HG02759 (cell line): ENCODE data around the gene DGKI.
A peak's percentile ranks its signal among the peaks of the same experiment; 100 is the strongest.

Experiments
- ATAC-seq: cut with Tn5 transposase; IDR thresholded peaks from one replicate; pipeline ENCODE4 v1.9.1; 2021; ENCODE audit warnings: mild to moderate bottlenecking, moderate library complexity; ENCODE audit not compliant: unreplicated experiment

Gene DGKI

DNA sequence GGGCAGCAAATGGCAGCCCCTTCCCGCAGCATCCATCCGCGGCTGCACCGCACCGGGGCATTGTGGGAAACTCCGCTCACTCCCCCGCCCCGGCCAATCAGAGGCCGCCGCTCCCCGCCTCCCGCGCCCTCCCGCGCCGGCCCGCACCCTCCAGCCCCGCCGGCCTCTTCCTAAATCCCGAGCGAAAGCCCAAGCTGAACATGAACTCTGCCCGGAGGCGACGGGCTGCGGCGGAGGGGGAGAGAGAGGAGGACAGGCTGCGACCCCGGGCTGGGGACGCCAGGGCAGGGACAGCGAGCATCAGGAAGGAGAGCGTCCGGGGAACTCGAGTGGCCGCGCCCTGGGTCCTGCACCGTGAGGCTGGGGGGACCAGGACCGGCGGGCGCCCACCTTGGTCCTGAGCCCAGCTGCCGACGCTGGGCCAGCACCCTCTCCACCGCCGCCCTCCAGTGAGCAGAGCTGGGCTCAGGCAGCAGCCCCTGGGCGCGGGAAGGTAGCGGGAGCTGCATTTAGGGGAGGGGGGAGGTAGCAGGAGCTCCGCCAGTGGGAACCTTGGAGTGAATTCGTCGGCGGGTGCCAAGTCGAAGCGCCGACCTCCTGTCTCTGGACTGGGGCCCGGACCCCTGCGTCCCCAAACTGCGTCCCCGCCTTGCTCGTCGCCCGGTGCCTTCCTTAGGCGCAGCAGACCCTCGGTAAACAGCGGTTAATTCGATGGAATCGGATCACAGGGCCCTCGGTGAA, at the start of gene DGKI:
Gene DGKI (minus strand): TSS at position 148 of the 741 bp plus-strand sequence.
- peak; percentile 62 for ATAC-seq

DNA sequence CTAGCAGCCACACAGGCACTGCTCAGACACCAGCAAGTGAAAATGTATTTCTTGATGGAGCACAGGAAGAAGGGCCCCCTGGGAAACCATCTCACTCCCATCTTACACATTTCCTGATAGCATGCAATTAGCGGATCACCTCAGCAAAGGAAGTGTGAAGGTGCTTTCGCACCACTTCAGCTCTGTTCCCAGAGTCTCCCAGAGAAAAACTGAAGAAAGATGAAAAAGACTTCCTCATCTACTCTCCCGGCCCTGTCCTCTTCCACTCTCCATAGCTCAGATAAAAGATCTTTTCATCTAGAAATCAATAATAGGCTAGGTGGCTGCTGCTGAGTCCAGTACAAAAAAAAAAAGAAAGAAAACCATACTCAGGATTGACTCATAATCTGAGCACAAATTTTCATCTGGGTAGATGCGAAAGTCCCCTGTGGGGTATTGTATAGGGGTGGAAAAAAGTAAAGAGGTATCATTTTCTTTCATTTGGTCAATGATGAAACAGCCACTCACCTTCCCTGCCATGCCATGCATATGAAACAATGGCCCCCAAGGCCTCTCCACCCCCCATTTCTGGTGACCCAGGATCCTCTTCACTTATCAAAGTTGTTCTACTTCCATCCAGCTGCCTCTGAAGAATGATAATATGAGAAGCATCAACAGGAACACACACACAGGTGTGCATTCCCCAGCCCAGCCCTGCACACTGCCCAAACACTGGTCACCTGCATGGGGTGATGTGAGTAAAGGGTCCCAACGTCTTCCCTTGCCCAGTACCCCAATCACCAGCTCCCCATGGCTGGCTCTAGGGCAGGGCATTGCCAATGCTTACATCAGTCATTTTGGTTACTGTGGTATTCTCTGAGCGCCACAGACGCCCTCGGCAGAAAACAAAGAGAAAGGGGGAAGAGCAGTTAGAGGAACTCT, 48.8 kb upstream of the DGKI start:
- peak; percentile 63 for ATAC-seq

DNA sequence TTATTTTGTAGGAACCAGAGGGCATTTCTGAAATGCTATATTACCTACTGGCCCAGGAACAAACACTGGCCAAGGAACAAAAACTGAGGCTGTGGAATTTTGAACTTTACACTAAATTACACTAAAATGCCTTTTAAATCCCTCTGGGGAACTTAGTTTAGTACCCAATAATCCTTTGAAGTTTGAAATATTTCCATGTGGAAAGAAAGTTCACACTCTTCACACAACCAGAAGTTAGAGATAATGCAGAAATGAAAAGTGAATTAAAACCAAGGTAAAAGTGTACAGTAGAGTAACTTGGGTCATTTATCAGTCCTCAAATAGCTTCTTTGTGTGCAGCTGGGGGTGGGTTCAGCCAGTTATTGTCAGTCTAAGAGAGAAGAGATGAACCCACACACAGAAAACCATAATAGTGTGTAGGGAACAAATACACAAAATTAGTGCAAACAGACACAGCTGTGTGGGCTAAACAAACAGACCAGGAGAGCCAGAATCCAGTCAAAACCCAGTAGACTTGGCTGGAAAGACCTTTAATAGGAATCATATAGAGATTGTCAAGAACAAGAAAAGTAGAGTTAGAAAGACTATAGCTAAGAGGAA, 46.5 kb upstream of the DGKI start:
- no peak for ATAC-seq

DNA sequence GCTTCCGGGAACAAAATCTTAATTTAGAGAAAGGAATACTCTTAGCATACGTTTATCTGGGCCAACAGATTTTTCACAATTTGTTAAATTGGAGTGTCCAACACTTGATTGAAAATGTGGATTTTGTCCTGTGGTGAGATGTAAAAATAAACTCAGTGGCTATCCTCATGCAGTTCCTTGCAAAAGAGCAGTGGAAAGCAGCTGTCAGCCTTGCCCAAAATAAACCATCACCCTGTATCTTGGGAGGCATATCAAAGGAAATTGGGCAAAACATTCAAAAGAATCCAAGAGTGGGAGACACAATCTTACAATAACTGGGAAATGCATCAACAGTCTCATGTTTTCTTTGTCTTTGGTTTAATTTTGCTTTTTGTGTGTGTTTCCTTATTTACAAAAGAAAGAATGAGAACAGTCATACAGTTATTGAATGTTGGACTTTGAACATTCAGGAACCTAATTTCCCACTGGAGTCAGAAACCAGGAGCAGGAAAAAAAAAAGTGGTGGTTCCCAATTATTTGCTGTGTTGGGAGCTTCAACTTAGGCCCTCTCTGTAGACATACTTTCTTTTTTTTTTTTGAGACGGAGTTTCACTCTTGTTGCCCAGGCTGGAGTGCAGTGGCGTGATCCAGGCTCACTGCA, 44.4 kb upstream of the DGKI start:
- ATAC-seq, result no peak

DNA sequence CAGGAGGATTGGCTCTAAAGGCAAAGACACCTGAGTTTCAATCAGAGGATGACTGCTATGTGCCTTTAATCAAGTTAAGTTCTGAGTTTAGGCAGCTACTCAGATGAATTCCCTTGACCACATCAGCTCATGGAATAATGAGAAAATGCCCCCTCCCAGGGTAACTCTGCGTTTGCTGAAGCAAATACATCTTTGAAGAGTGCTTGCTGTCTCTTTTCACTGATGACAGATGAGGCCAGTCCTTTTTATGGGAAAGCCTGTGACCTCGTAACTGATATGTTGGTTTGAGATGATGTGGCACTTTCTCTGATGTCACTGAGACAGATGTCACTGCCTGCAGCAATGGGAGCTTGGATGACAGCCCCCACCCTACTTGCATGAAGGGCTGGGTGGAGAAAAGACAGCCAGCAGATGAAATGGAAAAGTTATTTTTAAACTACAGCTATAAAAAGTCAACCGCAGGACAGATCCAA, 43.7 kb upstream of the DGKI start:
- no peak for ATAC-seq

DNA sequence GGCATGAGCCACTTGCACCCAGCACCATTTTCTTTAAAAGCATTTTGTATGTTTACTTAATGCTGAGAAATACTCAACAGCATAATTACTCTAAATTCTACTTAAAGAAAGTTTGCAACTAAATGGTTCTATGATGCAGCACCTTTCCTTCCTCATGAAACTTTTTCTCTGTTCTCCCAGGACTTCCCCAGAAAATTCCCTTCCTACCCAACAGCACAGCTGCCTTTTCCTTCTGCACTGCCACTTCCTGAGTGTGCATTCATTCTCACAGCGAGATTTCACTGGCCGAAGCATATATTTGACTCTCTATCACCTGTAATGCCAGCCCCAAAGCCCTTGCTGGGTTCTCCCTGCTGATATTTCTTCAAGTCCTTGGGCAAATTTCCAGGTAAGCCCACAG, 41.5 kb upstream of the DGKI start:
- no peak for ATAC-seq

DNA sequence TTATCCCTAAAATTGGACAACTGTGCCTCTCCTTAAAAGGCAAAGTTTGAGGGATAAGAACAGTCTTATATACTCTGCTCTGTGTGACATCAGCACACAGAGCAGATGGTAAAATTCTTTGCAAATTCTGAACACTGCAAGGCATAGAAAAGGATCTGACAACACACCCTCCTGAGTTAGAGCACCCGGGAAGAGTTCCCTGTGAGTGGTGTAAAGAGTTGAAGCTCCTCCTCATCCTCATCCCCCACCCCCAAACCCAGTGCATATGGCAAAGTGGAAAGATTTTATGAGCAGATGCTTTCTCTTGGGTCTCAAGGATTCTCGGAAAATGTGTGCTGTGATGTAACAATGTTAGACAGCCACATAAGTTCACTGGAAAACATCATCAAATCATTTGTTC, 40.0 kb upstream of the DGKI start:
- ATAC-seq, result no peak

DNA sequence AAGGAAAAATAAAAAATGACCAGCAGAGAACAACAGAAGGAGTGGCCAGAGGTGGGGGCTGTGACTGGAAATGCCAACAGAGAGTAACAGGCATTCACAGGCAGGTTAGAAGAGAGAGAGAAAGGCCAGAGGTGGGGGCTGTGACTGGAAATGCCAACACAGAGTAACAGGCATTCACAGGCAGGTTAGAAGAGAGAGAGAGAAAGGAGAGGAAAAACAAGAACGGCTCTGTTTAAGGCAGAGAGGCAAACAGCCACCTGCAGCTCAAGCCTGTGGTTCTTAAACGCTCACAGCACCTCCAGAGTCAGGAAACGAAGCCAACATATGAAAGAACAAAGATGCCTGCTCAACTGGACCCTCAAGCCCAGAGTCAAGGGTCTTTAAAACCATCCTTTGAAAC, 39.5 kb upstream of the DGKI start:
- no peak for ATAC-seq

DNA sequence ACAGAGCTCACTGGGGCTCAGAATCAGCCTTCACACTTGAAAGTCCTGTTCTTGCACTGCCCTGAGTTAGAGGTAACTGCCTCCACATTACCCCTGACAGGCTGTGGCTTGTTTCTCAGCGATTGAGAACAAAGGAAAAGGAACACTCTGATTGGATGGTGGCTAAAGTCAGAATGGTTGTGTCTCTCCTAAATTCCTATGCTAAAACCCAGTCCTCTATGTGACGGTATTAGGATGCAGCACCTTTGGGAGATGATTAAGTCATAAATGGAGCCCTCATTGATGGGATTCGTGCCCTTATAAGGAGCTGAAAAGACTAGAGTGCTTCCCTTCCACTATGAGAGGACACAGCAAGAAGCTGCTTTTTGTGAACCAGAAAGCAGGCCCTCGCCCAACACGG, 38.9 kb upstream of the DGKI start:
- no peak for ATAC-seq

DNA sequence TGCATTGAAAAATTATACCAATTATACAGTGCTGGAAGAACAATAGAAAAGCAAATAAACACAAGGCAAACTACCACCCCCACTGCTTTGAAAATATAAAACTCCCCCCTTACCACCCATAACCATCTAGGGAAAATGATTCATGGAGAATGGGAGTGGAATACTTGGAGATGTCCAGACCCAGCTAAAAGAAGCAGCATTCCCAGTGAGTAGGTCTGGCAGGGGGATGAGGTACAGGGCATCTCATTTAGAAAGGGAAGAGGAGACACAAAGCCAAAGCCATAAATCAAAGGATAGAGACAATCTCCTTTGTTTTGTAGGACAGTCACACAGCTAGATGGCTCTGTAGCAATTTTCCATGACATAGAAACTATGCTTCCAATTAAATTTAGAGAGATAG, 36.0 kb upstream of the DGKI start:
- ATAC-seq, result no peak

DNA sequence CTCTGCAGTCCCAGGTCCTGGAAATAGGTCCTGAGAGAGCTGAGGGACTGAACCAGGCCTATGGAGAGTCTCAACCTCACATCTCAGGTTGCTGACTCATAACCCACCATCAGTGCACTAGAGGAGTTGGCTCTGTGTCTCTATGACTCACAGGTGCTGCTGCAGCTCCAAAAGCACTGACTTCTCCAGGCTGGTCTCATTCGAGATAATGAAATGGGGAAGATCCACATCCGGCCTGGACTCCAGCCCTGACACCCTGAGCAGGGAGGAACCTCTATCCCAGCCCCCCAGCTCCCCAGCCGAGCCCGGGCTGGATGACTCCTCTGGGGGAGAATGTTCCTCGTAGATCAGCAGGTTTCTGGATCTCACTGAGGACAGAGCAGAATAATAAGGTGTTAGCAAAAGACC, 35.5 kb upstream of the DGKI start:
- peak; percentile 94 for ATAC-seq

DNA sequence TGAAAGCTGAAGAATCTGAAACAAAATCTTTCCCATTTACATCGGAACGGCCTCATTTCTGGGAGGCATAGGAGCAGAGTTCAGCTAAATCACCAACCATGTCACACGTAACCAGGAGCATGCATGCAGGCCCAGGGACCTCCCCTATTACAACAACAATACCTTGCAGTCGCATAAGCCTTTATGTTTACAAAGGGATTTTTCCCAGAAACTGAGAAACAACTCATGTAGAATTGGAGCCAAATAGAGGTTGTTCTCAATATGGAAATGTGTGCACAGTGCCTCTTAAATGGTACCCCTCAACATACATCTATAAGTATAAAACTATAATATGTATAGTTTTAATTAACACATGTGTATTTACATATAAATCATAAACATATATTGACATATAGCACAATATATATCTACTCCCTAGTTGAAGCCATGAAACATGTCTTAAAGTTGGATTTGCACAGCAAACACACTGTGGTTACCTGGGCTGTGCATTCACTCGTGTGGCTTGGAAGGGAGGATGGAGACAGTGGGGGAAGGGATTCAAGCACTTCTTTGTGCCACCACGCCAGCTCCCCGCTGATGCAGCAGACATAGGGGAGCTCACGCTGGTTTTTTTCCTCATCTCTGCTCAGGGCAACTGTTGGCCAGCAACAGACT, 35.0 kb upstream of the DGKI start:
- ATAC-seq, result no peak

DNA sequence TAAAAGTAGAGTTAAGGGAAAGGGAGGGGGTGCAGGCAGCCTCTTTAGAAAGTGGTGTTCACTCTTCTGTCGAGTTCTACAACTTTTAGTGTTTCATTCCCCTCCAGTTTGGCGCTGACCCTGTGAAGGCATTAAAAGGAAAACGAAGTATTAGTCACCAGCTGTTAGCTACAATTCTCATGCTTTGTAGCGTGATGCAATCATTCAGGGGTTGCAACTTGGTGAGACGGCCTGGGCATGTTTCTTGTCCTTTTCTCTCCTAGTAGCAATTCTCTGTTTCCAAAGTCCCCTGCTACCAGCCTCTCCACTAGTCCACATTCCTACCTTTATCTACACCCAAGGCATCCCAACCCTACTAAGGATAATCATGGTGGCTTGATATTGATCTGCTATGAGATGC, 33.7 kb upstream of the DGKI start:
- ATAC-seq, result no peak

DNA sequence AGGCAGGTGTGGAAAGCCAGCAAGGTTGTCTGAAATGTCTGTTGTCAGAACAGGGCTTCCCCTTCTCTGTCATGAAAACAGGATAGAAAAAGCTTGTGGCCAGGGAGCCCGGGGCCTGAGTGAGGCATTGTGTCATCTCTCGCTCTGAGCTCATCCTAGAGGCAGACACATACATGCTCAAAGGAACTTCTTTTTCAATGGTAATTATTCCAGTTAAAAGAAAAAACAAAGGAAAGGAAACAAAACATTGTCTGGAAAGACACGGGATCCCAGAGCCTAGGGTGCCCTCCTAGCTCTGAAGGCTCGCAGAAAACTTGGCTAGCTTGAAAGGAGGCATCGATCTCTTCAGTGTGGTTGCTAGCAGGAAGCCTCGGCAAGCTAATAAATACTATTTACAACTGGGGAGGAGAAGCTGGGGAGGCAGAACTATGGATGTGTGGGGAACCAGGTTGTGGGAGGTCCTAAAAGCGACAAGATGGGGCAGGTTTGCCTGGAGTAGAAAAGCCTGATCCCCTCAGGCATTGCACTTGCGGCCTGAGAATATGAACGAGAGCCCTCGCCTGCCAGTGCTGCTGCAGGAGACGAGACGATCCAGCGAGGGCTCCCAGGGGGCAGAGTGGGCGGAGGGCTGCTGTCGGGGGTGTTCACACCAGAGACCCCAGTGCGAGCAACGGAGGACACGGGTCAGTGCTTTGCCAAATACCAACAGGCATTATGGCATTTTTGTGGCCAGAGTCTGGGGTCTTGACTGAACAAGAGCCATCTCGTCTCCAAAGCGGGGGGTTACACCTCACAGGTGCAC, 32.8 kb upstream of the DGKI start:
- no peak for ATAC-seq

DNA sequence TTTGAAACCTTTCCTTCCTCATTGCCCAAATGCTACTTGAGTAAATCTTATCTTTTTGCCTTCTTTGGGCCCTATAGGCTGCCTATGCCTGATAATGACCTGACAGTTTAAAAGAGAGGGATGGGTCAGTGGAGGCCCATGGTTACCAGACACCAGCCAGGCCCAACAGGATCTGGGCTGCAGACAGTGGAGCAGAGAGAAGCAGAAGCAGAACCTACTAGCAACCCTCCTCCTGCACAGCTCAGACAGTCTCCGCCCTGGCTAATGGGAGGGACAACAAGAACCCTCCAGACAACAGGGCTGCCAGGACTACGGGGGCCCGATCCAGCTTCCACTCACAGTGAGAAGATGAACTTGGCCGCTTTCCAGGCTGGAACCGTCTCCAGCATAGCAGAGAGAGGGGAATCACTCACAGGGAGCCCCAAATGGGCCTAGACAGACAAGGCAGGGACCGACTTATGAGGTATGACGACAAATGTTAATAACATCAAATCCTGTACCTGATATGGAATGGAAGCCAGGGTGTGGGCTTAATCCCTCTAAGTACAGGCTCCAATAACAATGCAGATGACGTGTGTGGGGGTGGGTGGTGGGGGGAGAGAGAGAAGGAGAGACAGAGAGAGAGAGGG, 31.7 kb upstream of the DGKI start:
- ATAC-seq, result no peak

DNA sequence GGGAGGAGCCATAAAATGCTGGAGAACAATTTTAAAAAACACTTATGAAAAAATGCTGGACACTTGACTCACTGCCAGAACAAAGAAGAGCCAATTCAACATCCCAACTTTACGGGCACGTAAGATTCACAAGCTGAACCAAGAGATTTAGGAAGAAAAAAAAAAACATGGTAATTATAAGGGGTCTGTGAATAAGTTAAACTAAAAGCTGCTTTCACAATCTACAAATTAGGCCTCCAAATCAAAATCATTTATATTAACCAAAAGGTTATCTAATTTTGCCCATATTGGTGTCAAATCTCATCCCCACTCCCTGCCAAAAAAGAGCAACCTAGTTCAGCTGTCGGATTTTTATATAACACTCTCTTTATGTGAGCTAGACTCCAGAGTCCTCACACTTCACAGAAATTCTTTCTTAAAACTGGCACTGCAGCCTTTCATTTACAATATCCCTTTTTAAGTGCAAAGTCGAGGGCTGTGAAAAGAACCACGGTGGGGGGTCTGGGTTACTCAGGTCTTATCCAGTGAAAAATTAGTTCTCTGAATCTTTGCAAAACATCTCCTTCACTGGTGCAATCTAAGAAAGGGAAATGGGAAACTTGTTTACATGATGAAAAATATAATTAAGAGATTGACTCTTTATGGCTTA, 30.4 kb upstream of the DGKI start:
- no peak for ATAC-seq

DNA sequence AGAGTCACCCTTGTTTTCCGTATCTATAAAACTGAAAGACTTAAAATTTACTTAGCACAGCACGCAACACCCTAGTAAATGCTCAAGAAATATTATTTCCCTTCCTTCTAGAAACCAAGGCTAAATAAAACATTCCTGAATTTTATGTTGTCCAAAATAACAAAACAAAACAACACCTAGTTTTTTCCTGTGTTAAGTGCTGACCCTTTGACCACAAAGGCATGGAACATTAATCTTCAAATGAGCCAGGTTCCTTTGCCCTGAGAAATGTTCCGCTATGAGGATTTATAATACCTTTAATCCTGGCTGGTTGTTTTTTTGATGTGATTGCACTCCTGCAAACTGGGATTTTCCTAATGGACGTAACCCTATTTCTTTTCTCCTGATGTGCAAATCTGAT, 29.0 kb upstream of the DGKI start:
- ATAC-seq, result no peak

DNA sequence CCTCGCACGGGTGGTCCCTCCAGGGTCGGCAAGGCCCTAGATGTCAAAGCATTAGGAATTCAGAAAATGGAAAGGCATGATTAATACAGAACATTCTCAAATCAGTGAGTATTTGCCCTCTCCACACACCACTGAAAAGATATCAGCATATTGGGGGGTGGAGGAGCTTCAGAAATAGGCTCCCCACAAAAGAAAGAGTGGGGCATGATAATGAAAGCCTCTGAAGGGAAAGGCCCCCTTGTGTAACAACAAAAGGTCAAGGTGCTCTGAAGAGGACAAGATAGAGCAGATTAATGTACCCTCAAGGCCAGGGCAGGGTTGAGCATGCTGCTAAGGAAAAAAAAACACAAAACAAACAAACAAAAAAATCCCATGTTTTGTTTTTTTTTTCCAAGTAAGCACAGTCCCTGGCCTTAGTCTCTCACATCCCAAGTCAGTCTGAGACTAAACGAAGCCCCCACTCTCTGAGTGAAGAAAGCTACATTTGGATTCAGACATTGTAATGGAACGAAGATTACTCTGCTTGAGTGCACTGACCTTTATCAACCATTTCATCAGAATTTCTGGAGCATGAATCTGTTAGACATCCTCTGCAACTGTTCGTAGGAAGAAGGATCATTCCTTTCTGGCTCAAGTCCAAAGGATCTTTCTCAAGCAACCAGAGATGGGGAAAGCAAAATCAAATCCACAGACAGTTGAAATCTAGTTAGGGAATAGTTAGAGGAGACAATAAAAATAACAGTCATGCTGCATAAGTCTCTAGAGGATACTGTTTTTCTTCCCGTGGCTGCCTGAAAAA, 27.4 kb upstream of the DGKI start:
- no peak for ATAC-seq
